MM.1S (cell line): ENCODE data around the gene OSBPL1A.

Experiments used
- DNase-seq: peaks from one replicate; pipeline ENCODE4 v3.0.0-alpha.2; 2015
- H2AFZ ChIP-seq: fragments of 300-600 bp; sonication (generic); 2 replicates; pipeline ENCODE4 v1.6.0; 2016; ENCODE audit warnings: antibody characterized with exemption, low read length
- H3F3A ChIP-seq: fragments of 300-600 bp; sonication (generic); 2 replicates; pipeline ENCODE4 v1.6.1; 2016; ENCODE audit warnings: mild to moderate bottlenecking, antibody characterized with exemption, low read length, moderate library complexity, mixed read lengths; ENCODE audit not compliant: insufficient read depth
- H3K27ac ChIP-seq: fragments of 300-600 bp; sonication (generic); 2 replicates; pipeline ENCODE4 v1.5.1; 2016; ENCODE audit warnings: mild to moderate bottlenecking, low read length
- H3K27me3 ChIP-seq: fragments of 300-600 bp; sonication (generic); replicated peaks from 2 replicates; pipeline ENCODE4 v1.6.0; 2016; ENCODE audit warnings: low read length; ENCODE audit not compliant: insufficient read depth
- H3K36me3 ChIP-seq: fragments of 300-600 bp; sonication (generic); replicated peaks from 2 replicates; pipeline ENCODE4 v1.6.1; 2016; ENCODE audit warnings: mild to moderate bottlenecking, low read length, mixed read lengths; ENCODE audit not compliant: insufficient read depth
- H3K4me1 ChIP-seq: fragments of 300-600 bp; sonication (generic); 2 replicates; pipeline ENCODE4 v1.6.1; 2016; ENCODE audit warnings: low read length, mixed read lengths
- H3K4me2 ChIP-seq: fragments of 300-600 bp; sonication (generic); 2 replicates; pipeline ENCODE4 v1.6.0; 2016; ENCODE audit warnings: low read depth, low read length
- H3K4me3 ChIP-seq: fragments of 300-600 bp; sonication (generic); 2 replicates; pipeline ENCODE4 v1.5.1; 2016; ENCODE audit warnings: low read length, mixed read lengths
- H3K79me2 ChIP-seq: fragments of 300-600 bp; sonication (generic); 2 replicates; pipeline ENCODE4 v1.6.1; 2016; ENCODE audit warnings: mixed run types, low read length, mixed read lengths
- H3K9ac ChIP-seq: fragments of 300-600 bp; sonication (generic); 2 replicates; pipeline ENCODE4 v1.6.1; 2016; ENCODE audit warnings: low read length, mixed read lengths
- H3K9me2 ChIP-seq: fragments of 300-600 bp; sonication (generic); replicated peaks from 2 replicates; pipeline ENCODE4 v1.6.1; 2016; ENCODE audit warnings: mild to moderate bottlenecking, low read length, mixed read lengths; ENCODE audit not compliant: insufficient read depth
- H3K9me3 ChIP-seq: fragments of 300-600 bp; sonication (generic); replicated peaks from 2 replicates; pipeline ENCODE4 v1.6.1; 2016; ENCODE audit warnings: mild to moderate bottlenecking, low read length, mixed read lengths; ENCODE audit not compliant: insufficient read depth
- H4K20me1 ChIP-seq: fragments of 300-600 bp; sonication (generic); 2 replicates; pipeline ENCODE4 v1.6.1; 2016; ENCODE audit warnings: mild to moderate bottlenecking, low read length, moderate library complexity, mixed read lengths; ENCODE audit not compliant: insufficient read depth
- EZH2 ChIP-seq: fragments of 300-600 bp; sonication (generic); optimal IDR thresholded peaks from 2 replicates; pipeline ENCODE3; 2017; ENCODE audit warnings: low read depth, mild to moderate bottlenecking, antibody characterized with exemption, low read length, mixed read lengths
- EZH2phosphoT487 ChIP-seq: fragments of 300-600 bp; sonication (generic); IDR thresholded peaks from 2 replicates; pipeline ENCODE4 v1.6.1; 2018; ENCODE audit warnings: antibody characterized with exemption, low read length
- TF ChIP-seq, protein P1 (sequence below): fragments of 300-600 bp; sonication (generic); IDR thresholded peaks from 2 replicates; pipeline ENCODE4 v1.5.1; 2016; ENCODE audit warnings: antibody characterized with exemption, low read length, mixed read lengths

Gene OSBPL1A

DNA sequence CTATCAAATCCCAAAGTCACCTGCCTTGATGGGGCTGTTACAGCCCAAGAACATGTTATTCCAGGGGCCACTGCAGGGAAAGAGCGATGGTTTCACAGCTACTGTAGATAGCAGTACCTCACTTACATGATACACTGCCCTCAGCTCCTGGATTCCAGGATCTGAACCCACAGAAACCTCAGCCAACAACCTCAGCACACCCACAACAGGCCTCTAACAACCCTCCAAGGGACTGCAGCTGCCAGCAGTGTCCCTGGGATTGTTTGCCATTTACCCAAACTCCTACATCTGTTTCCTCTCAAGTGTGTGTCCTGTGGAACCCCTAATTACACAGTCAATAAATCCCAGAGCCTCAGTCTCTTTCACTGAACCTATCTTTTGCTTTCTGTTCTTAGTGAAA, 28.2 kb downstream of the OSBPL1A start:
- no peaks in the 10 kb centered on the region for H3K27me3 ChIP-seq
- no peak overlapping the region for H3K4me3 ChIP-seq
- H3K9me2 ChIP-seq = no peaks in the 10 kb centered on the region
- DNase-seq = no peak
- H3K4me2 ChIP-seq = no peak overlapping the region
- no peaks in the 10 kb centered on the region for H3K36me3 ChIP-seq
- no peaks in the 10 kb centered on the region for H3K9me3 ChIP-seq
- no peaks in the 10 kb centered on the region for H4K20me1 ChIP-seq
- H3F3A ChIP-seq = no peaks in the 10 kb centered on the region
- no peak overlapping the region for H2AFZ ChIP-seq
- H3K27ac ChIP-seq = no peak overlapping the region
- no peak overlapping the region for H3K9ac ChIP-seq
- H3K79me2 ChIP-seq = no peaks in the 10 kb centered on the region
- TF ChIP-seq EZH2 = no peak
- TF ChIP-seq, protein P1, sequence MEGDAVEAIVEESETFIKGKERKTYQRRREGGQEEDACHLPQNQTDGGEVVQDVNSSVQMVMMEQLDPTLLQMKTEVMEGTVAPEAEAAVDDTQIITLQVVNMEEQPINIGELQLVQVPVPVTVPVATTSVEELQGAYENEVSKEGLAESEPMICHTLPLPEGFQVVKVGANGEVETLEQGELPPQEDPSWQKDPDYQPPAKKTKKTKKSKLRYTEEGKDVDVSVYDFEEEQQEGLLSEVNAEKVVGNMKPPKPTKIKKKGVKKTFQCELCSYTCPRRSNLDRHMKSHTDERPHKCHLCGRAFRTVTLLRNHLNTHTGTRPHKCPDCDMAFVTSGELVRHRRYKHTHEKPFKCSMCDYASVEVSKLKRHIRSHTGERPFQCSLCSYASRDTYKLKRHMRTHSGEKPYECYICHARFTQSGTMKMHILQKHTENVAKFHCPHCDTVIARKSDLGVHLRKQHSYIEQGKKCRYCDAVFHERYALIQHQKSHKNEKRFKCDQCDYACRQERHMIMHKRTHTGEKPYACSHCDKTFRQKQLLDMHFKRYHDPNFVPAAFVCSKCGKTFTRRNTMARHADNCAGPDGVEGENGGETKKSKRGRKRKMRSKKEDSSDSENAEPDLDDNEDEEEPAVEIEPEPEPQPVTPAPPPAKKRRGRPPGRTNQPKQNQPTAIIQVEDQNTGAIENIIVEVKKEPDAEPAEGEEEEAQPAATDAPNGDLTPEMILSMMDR = no peak
- no peaks in the 10 kb centered on the region for H3K4me1 ChIP-seq

DNA sequence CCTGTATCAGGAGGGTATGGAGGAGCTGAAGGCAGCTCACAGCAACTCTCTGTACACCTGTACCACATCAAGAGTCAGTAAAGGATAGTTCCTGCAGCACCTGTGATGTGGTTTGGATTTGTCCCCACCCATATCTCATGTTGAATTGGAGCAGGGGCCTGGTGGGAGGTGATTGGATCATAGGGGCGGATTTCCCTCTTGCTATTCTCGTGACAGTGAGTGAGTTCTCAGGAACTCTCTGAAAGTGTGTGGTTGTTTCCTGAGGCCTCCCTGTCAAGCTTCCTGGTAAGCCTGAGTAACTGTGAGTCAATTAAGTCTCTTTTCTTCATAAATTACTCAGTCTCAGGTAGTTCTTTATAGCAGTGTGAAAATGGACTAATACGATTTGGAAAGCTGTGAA, 28.9 kb downstream of the OSBPL1A start:
- Histone ChIP-seq H4K20me1 (no peaks in the 10 kb centered on the region), H3K4me3 (no peak overlapping the region), H3K9me3 (no peaks in the 10 kb centered on the region), H3K9ac (no peak overlapping the region), H3K27ac (no peak overlapping the region), H3K79me2 (no peaks in the 10 kb centered on the region), H3K4me1 (no peaks in the 10 kb centered on the region), H3K9me2 (no peaks in the 10 kb centered on the region), H3K4me2 (no peak overlapping the region), H3K27me3 (no peaks in the 10 kb centered on the region), H3F3A (no peaks in the 10 kb centered on the region), H2AFZ (no peak overlapping the region), H3K36me3 (no peaks in the 10 kb centered on the region)
- TF ChIP-seq, protein P1 = no peak
- TF ChIP-seq EZH2 (no peak), EZH2phosphoT487 (no peak)
- no peak for DNase-seq

DNA sequence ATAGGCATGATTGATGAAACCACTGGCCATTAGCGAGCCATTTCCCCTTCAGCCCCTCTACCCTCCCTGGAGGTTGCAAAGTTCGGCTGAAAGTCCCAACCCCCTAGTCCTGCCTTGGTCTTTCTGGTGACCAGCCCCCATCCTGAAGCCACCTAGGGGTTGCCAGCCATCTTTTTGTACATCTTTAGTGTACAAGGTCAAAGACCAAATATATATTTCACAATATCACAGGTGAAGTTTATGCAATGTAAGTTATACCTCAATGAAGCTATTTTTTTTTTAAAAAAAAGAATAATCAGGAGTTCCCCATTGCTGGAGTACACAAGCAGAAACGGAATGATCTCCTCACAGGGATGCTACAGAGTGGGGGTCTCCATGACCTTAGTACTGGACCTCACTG, 31.3 kb downstream of the OSBPL1A start:
- Histone ChIP-seq H3K4me1 (no peaks in the 10 kb centered on the region), H3K27me3 (no peaks in the 10 kb centered on the region), H3F3A (no peaks in the 10 kb centered on the region), H2AFZ (no peak overlapping the region), H3K79me2 (no peaks in the 10 kb centered on the region), H4K20me1 (no peaks in the 10 kb centered on the region), H3K9ac (no peak overlapping the region), H3K36me3 (no peaks in the 10 kb centered on the region), H3K4me3 (no peak overlapping the region), H3K9me2 (no peaks in the 10 kb centered on the region), H3K27ac (no peak overlapping the region), H3K4me2 (no peak overlapping the region), H3K9me3 (no peaks in the 10 kb centered on the region)
- no peak for DNase-seq
- no peak for TF ChIP-seq EZH2phosphoT487
- TF ChIP-seq, protein P1 = no peak
- TF ChIP-seq EZH2 = no peak
